HG03135 (cell line): ENCODE results near the gene ZNF814.
"Not testable (repeated sequence)": the region's sequence is repeated elsewhere in the genome, so short reads cannot be mapped to it uniquely, and the experiment has no call there.

Experiments used
- ATAC-seq: cut with Tn5 transposase; IDR thresholded peaks from one replicate; pipeline ENCODE4 v1.9.1; 2021; ENCODE audit warnings: mild to moderate bottlenecking, moderate library complexity; ENCODE audit not compliant: unreplicated experiment

ZNF814 gene

DNA sequence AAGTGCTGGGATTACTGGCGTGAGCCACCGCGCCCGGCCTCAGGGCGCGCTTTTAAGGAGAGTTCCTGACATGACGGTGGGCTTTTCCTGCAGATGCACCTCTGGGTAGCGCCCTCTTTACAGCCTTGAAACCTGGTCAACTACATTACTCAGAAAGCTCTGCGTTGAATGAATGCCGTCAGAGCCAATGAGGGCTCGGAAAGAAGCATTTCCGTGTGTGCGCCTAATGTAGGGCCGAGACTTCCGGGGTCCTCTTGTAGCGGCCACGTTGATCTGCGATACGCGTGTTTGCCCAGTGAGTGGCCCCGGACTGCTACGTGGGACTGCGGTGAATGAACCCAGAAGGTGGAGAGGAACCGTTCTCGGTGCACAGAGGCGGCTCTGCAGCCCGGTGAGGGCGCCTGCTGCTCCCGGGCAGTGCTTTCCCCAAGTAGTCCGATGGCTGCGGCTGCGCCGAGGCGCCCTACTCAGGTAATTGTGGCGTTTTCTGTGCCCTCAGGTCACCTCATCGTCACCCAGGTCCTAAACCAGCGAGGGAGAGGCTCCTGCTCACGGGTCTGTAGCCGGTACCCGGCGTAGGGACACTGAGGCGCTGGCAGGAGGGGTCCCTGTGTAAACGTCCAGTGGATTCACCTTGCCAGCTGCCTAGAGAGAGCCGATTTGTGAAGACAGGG is 69.2 kb downstream of the ZNF814 start:
- peak; percentile 85 for ATAC-seq

DNA sequence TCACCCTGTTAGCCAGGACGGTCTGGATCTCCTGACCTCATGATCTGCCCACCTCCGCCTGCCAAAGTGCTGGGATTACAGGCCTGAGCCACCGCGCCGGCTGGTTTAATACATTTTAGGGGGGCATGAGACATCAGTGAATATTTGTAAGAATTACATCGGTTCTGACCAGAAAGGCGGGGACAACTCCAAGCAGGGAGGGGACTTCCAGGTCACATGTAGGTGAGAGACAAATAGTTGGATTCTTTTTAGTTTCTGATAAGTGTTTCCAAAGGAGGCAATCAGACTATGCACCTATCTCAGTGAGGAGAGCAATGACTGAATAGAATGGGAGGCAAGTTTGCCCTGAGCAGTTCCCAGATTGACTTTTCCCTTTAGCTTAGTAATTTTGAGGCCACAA is 70.5 kb downstream of the ZNF814 start:
- ATAC-seq, result no peak

DNA sequence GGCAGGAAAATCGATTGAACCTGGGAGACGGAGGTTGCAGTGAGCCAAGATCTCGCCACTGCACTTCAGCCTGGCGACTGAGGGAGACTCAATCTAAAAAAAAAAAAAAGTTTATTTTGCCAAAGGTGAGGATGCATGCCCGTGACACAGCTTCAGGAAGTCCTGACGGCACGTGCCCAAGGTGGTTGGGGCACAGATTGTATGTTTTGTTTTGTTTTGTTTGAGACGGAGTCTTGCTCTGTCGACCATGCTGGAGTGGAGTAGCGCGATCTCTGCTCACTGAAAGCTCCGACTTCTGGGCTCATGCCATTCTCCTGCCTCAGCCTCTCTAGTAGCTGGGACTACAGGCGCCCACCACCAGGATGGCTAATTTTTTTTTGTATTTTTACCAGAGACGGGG is 70.9 kb downstream of the ZNF814 start:
- no peak for ATAC-seq

DNA sequence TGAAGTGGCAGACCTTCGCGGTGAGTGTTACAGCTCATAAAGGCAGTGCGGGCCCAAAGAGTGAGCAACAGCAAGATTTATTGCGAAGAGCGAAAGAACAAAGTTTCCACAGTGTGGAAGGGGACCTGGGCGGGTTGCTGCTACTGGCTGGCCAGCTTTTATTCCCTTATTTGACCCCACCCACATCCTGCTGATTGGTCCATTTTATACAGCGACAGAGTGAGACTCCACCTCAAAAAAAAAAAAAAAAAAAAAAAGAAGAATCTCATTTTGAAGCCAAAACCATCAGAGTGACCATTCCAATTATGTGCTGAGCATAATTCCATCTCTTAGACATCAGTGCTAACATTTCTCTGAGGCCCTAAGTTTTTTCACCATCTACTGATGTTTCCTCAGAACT is 72.2 kb downstream of the ZNF814 start:
- no peak for ATAC-seq

DNA sequence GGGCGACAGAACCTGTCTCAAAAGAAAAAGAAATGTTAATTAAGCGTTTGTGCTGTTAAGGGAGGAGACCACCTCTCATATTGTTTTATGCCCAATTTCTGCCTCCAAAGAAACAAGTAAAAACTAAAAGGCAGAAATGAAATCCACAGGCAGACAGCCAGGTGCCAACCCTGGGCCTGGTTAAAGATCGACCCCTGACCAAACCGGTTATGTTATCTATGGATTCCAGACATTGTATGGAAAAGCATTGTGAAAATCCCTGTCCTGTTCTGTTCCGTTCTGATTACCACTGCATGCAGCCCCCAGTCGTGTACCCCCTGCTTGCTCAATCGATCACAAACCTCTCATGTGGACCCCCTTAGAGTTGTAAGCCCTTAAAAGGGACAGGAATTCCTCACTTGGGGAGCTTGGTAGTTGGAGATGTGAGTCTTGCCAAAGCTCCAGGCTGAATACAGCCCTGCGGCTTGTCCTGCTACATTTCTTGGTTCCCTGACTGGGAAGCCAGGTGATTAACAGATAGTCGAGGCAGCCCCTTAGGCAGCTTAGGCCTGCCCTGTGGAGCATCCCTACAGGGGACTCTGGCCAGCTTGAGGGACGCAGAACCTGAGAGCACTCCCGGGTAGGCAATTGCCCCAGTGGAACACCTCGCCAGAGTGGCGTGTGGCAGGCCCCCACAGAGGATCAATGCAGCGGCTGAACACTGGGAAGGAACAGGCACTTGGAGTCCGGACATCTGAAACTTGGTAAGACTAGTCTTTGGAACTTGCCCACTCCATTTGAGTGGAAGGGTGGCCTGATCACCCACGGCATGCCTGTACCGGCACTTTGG is 73.4 kb downstream of the ZNF814 start:
- ATAC-seq, result no peak

DNA sequence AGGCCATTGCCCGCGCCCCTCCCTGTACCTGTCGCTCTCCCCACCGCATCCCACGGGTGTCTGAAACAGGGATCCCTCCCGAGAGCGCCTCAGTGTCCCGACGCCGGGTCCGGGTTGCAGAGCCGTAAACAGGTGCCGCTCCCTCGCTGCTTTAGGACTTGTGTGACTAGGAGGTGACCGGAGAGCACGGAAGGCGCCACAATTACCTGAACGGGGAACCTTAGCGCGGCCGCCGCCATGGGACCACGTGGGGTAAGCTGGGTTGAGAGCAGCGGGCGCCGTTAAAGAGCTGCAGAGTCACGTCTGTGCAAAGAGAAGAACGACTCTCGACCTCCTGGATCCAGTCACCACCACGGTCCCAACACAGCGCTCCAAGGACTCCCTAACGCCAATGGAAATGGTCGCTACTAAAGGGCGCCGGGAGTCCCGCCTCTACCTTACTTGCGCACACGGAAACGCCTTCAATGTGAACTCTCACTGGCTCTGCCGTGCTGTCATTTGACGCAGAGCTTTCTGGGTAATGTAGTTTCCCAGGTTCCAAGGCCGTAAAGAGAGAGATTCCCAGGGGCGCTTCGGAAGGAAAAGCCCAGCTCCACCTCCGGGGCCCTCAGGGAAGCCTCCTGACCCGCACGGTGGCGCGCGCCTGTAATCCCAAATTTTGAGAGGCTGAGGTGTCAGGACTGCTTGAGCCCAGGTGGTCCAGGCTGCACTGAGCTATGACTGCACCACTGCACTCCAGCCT is 74.2 kb downstream of the ZNF814 start, which contains the start of gene ZNF552:
TSS of gene ZNF552 (minus strand) at position 409 of the 742 bp plus-strand sequence. CDS start at position 239, 170 bp downstream.
- ATAC-seq, result peak; percentile 69

DNA sequence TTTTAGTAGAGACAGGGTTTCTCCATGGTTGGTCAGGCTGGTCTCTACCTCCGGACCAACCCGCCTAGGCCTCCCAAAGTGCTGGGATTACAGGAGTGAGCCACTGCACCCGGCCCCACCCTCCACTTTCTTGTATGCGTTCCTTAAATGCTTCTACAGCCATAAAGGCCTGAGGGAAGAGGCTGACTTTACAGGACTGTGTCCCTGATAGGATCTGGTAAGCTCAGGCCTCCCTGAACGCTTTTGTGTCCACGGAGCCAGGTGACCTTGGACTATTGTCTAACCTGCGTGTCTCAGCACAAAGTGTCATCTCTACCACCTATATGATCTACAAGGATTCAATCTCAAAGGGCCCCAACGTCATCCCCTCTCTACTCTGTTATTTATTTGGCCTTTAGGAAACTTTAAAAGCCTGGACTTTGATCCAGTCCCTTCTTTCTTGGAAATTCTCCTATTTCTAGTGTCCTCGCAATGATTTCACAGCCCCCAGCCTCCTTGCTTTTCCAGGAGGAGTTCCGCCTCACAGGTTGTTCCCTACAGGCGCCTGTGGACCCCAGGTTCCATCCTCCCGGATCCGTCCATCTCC is 74.8 kb downstream of the ZNF814 start:
- no peak for ATAC-seq

DNA sequence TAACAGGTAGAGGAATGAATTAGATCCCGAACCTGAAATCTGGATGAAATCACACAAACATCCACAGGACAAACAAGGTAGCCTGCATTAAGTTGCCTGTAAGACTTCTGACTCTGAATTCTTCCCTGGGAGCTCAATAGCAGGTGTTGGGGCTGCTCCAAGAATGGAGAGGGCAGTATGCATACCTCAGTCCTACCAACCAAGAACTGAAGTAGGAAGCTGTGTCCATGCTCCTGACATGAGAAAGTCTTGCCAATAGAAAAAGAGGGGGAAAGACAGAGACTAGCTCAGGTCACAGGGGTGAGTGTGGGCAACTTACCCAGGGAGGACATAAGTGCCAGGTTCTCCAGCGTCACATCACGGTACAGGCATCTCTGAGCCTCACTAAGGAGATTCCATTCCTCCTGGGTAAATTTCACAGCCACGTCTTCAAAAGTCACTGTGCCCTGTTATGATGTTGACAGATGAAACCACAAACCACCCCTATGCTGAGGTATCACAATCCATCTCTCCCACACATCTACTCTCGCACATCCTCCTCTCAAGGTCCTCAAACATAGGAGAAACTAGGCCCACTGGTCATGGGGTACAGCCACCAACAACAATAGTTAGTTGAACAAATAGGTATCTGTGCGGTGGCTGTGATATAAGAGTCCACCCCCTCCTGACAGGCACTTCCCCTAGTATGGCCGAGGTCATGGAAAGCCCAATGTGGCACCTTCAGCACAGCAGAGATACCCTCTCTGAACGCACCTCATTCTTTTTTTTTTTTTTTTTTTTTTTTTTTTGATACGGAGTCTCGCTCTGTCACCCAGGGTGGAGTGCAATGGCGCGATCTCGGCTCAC is 75.6 kb downstream of the ZNF814 start:
- not testable (repeated sequence) for ATAC-seq

DNA sequence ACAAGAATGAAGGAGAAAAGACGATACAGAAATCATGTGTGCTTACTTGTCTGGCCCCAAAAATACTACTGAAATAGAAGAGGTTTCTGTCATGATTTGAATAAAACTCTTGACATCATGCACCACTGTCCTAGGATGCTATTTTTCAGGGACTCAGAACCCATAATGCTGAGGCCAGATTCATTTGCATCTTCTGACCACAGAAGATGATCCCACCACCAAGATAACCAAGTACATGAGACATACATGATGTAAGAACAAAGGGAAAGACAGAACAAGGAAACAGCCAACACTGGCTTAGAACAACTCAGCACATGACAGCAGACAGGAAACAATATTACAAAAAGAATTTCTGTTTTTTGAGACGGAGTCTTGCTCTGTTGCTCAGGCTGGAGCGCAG is 76.6 kb downstream of the ZNF814 start:
- ATAC-seq, result no peak

DNA sequence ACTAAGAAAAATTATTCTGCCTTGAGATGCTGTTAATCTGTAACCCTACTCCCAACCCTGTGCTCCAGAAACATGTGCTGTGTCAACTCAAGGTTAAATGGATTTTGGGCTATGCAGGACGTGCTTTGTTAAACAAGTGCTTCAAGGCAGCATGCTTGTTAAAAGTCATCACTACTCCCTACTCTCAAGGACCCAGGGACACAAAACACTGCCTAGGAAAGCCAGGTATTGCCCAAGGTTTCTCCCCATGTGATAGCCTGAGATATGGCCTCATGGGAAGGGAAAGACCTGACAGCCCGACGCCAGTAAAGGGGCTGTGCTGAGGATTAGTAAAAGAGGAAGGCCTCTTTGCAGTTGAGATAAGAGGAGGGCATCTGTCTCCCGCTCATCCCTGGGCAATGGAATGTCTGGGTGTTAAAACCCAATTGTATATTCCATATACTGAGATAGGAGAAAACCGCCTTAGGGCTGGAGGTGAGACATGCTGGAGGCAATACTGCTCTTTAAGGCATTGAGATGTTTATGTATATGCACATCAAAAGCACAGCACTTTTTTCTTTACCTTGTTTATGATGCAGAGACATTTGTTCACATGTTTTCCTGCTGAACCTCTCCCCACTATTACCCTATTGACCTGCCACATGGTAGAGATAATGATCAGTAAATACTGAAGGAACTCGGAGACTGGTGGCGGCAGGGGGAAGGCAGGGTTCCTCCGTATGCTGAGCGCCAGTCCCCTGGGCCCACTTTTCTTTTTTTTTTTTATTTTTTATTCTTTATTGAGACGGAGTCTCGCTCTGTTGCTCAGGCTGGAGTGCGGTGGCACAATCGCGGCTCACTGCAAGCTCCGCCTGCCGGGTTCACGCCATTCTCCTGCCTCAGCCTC is 78.2 kb downstream of the ZNF814 start:
- not testable (repeated sequence) for ATAC-seq

DNA sequence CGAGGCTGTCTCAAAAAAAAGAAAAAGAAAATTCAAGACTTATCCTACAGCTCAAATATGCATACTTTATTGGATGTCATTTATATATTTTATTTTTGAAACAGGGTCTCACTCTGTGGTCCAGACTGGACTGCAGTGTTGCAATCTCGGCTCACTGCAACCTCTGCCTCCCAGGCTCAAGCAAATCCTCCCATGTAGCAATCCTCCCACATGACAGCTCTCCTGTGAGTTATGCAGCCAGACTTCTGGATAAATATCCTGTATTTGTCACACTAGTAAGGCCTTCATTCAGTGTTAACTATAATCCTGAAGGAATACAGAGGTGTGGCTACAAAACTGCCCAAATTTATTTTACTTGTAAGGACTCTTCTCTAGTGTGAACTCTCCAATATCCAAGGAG is 81.3 kb downstream of the ZNF814 start:
- no peak for ATAC-seq

DNA sequence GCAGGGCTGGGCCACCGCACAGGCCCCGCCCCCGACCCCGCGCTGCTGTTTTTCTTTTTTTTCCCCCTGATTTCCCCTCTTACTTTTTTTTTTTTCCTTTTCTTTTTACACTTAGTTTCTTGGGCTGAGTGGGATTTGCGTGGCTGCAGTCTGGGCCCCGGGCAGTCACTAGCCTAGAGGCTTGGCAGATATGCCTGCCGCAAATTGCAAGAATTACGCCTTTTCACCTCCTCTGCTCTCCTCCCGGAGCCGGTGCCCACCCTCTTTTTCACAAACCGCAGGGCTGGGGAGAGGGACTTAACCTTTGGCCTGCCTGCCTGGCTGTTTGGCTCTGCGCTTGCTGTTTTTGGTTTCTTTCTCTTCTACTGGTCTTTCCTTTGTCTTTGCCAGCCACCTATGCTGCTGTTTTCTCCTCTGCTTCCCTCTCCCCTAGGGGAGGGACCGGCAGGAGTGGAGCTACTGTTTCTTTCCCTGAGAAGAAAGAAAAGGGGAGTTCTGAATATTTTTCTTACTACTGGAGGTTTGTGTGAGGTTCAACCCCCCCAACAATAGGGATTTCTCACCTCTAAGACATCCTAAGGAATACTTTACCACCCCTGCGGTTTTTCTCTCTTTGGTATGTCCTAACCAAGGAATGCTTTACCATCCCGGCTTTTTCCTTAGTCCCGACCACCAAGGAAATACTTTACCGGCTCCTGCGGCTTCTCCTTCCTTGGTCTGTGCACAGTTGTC is 85.1 kb downstream of the ZNF814 start:
- ATAC-seq, result no peak

DNA sequence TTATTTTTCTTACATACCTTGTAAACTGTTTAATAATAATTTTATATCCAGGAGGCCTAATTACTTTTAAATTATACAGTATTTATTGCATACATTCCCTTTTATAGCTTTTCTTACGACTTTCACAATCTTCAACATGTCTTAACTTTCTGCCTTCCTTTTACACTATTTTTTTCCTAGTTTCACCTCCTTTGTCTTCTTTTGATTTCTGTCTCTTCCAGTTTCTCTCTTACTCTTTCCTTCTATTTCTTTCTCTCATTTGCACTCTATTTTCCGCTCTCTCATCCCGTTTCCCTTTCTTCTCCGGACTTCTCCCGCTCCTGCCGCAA is 85.6 kb downstream of the ZNF814 start:
- ATAC-seq, result no peak

DNA sequence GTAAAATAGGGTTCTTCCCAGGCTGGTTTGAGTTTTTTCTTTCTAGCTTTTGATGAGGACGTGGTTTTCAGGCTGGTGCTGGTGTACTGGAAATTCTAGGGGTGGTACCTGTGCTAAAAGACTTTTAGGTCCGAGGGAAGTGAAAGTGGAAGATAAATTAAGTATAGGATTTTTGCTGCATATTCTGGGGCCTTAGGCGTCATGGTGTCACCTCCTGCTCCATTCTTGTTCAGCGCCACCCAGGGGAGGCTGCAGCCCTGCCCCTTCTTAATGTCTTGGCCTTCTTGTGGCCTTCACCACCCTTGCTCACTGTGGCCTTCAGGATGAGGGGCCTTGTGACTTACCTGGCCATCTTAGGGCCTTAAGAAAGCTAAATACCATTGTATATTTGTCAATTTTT is 86.6 kb downstream of the ZNF814 start:
- ATAC-seq, result no peak

DNA sequence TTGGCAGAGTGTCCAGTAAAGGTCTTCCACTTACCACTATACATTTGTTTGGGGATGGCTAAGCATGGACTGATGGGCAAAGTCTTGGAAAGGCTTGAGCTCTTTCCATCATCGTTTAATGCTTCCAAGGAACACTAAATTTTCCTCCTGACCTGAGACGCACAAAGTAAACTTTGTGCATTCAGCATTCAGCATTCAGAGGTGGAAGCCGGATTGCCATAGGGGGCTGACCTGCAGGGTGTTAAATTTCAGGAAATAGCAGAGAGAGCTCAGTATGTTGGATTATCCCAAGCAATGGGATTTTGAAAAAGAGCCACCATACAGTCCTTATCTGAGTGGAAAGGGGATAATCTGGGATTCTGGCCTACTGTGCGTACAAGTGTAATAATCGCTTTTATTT is 88.1 kb downstream of the ZNF814 start:
- ATAC-seq, result no peak
